Fibroblast of villous mesenchyme (primary cell): ENCODE measurements around the gene TTC28. TPM values are rescaled to one million over a fixed set of nuclear protein-coding genes. Genes with fewer than 3 reads are reported as not detected.

Experiments
- DNase-seq: peaks from one replicate; pipeline ENCODE4 v3.0.0-alpha.2; 2010; ENCODE audit warnings: low read depth
- H3K4me3 ChIP-seq: 2 replicates; pipeline ENCODE4 v1.5.1; 2011; ENCODE audit warnings: low read depth, mild to moderate bottlenecking, low read length
- CTCF ChIP-seq: IDR thresholded peaks from 2 replicates; pipeline ENCODE4 v1.5.1; 2012; ENCODE audit warnings: low read depth, mild to moderate bottlenecking, low read length; ENCODE audit not compliant: insufficient read depth
- total RNA-seq: library from RNA; depleted of rRNA; stranded (reverse); fragments of >200 nt; gene quantifications from 2 replicates; pipeline ENCODE4 v1.2.3, GENCODE V29; 2012

The TTC28 gene
- total RNA-seq, 1 donor, result 23.3 TPM

GRCh38 chr22:28639321-28639720 is 40.3 kb downstream of the TTC28 start:
- no peak for DNase-seq
- no peak for TF ChIP-seq CTCF
- H3K4me3 ChIP-seq, result no peak overlapping the region

- H3K4me3 ChIP-seq, result no peak overlapping the region
- no peak for DNase-seq
- TF ChIP-seq CTCF, result no peak
Observed at GRCh38 chr22:28637225-28637624, 42.4 kb downstream of the TTC28 start.

- no peak for DNase-seq
- no peak for TF ChIP-seq CTCF
- no peak overlapping the region for H3K4me3 ChIP-seq
Observed at GRCh38 chr22:28630177-28630574, 49.5 kb downstream of the TTC28 start.

- DNase-seq, result peak; percentile 11
- no peak for TF ChIP-seq CTCF
- H3K4me3 ChIP-seq, result no peak overlapping the region
Observed at GRCh38 chr22:28629420-28630176, 50.0 kb downstream of the TTC28 start.

- DNase-seq, result no peak
- no peak for TF ChIP-seq CTCF
- H3K4me3 ChIP-seq, result no peak overlapping the region
Observed at GRCh38 chr22:28628766-28629165, 50.9 kb downstream of the TTC28 start.

- DNase-seq, result no peak
- TF ChIP-seq CTCF, result no peak
- H3K4me3 ChIP-seq, result no peak overlapping the region
Observed at GRCh38 chr22:28627791-28628190, 51.8 kb downstream of the TTC28 start.
